ENCODE measurements around the gene SCARB1. TPM values are rescaled to one million over a fixed set of nuclear protein-coding genes. Genes with fewer than 3 reads are reported as not detected.
A peak's percentile ranks its signal among the peaks of the same experiment; 100 is the strongest.

Gene SCARB1
- total and polyA plus RNA-seq, 2 of the 13 experiments (the other 11 are each of a cell fraction or from before 2014, with no cell fraction given), result 63.4 to 160 TPM

DNA sequence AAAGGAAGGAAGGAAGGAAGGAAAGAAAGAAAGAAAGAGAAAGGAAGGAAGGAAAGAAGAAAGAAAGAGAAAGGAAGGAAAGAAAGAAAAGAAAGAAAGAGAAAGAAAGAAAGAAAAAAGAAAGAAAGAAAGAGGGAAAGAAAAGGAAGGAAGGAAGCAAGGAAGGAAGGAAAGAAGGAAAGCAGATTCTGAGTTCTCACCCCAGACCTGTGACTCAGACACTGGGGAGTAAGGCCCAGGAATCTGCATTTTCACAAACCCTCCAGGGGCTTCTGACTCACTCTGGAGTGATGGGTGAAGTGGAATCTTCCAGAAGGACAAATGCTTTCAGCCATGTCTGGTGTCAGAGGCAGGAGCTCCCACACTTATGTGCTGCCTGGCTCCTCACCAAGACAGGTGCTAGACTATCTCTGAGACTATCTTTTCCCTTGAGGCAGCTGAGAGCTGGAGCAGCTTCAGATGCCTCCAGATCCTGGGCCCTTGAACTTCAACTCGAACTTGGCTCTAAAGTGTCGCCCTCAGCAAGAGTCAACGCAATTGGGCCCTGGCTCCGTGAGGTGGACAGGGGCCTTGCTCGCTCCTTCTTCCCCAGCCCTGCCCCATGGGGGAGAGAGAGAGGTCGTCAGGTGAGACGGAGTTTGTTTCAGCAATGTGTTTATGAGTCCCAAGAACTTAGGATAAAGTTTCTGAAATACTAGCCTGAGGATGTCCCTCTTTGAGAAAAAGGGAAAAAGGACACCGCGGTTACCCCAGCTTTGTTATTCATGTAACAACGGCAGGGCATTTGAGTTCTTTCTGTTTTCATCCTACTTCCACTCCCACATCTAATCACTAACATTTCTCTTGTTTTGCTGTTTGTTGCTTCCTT, 19.8 kb upstream of the SCARB1 start:
- WGBS (ENCODE audit: low lambda C conversion rate), result 82% methylated on average over 10 of the region's 10 CpGs
- TF ChIP-seq, protein P1, sequence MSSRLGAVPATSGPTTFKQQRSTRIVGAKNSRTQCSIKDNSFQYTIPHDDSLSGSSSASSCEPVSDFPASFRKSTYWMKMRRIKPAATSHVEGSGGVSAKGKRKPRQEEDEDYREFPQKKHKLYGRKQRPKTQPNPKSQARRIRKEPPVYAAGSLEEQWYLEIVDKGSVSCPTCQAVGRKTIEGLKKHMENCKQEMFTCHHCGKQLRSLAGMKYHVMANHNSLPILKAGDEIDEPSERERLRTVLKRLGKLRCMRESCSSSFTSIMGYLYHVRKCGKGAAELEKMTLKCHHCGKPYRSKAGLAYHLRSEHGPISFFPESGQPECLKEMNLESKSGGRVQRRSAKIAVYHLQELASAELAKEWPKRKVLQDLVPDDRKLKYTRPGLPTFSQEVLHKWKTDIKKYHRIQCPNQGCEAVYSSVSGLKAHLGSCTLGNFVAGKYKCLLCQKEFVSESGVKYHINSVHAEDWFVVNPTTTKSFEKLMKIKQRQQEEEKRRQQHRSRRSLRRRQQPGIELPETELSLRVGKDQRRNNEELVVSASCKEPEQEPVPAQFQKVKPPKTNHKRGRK (CRISPR knock-in tag; IDR thresholded peaks at IDR 0.05), result peak; percentile 92
- TF ChIP-seq ZFYVE20 (CRISPR knock-in tag; IDR thresholded peaks at IDR 0.05; ENCODE audit: borderline replicate concordance, low read depth) (no peak), FOXK2 (IDR thresholded peaks at IDR 0.05) (0 out of 2 replicates have a peak, but pooled peaks have one; percentile 10), POLR2G (IDR thresholded peaks at IDR 0.05; ENCODE audit: low read depth, low read length) (no peak)
- ATAC-seq (no peak), FAIRE-seq (no peak), DNase-seq (ENCODE audit: low spot score) (no peak)
- Histone ChIP-seq H3K79me2 (ENCODE audit: insufficient read depth, low read length) (no peaks in the 10 kb centered on the region), H3K4me3 (replicated peaks in 1 of 3; ENCODE audit: insufficient read depth in 1 of 3, low read depth in 2 of 3, low read length in 3 of 3) (no peak overlapping the region), H3K9me3 (ENCODE audit: low read length) (no peaks in the 10 kb centered on the region), H3K27ac (ENCODE audit: extremely low read length, insufficient read depth, low read length) (no peak overlapping the region), H3K27me3 (ENCODE audit: control insufficient read depth in 1 of 2, insufficient read depth in 2 of 2, low read length in 2 of 2) (no peaks in the 10 kb centered on the region), H3K4me2 (ENCODE audit: low read depth, low read length) (no peak overlapping the region), H3K9ac (ENCODE audit: insufficient read depth, low read depth, low read length) (no peak overlapping the region), H3K4me1 (ENCODE audit: insufficient read depth, low read length) (peaks cover 95% of the 10 kb centered on the region), H2AFZ (ENCODE audit: low read length) (no peak overlapping the region), H3K36me3 (replicated peaks in 1 of 2; ENCODE audit: control insufficient read depth in 1 of 2, insufficient read depth in 2 of 2, low read length in 2 of 2) (no peaks in the 10 kb centered on the region), H4K20me1 (ENCODE audit: insufficient read depth, low read length) (no peaks in the 10 kb centered on the region)
- POLR2A ChIA-PET, result interaction anchor here (0.7 to 0.8 kb wide), 2 partner anchors 16 to 106 kb away, joined by 3 read pairs; no protein-coding TSS in a partner anchor
- intact Hi-C loops (cut with micrococcal nuclease; ENCODE audit: unreplicated experiment), result loop anchor here (2.0 kb wide), 1 partner anchor 17 kb away; no protein-coding TSS in a partner anchor
- CTCF ChIA-PET (ENCODE audit: low intra/inter-chr PET ratio, low total read pairs), result no interaction called here
- no TSS peak for BruUV-seq (replicated peaks)
- in situ Hi-C loops (cut with HindIII; ENCODE audit: extremely low pct_ligation_motif_present, low pct_unique_long_range_greater_than_20kb), result no loop called here

DNA sequence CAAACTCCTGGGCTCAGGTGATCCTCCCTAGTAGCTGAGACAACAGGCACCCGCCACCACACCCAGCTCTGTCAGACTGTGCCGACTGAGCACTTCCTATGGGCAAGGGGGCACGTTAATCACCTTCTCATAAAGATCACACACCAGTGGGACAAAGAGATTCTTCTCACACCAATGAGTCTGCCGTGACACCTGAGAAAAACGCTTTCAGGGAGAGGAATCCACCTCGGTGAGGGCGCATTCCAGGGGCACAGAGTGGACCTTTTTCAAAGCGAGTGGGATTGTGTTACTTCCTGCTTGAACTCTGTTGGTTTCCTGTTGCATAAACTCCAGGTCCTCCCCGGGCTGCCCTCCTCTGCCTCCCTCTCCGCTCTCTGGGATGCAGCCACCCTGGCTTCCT, 17.5 kb upstream of the SCARB1 start:
- H3K9me3 ChIP-seq (ENCODE audit: low read length), result no peaks in the 10 kb centered on the region
- peak overlapping the region; percentile 70 for H3K4me2 ChIP-seq (ENCODE audit: low read depth, low read length)
- in situ Hi-C loops (cut with HindIII; ENCODE audit: extremely low pct_ligation_motif_present, low pct_unique_long_range_greater_than_20kb) (no loop called here), intact Hi-C loops (cut with micrococcal nuclease; ENCODE audit: unreplicated experiment) (no loop called here)
- H3K9ac ChIP-seq (ENCODE audit: insufficient read depth, low read depth, low read length), result peak overlapping the region; percentile 34
- BruUV-seq (replicated peaks), result no TSS peak
- ChIA-PET POLR2A (interaction anchor here (1.1 kb wide), 2 partner anchors 19 to 20 kb away, joined by 4 to 5 read pairs; no protein-coding TSS in a partner anchor), CTCF (ENCODE audit: low intra/inter-chr PET ratio, low total read pairs) (interaction anchor here (2.4 kb wide), 1 partner anchor 26 kb away, joined by 8 read pairs; no protein-coding TSS in a partner anchor)
- H3K79me2 ChIP-seq (ENCODE audit: insufficient read depth, low read length), result no peaks in the 10 kb centered on the region
- H3K27me3 ChIP-seq (ENCODE audit: control insufficient read depth in 1 of 2, insufficient read depth in 2 of 2, low read length in 2 of 2), result no peaks in the 10 kb centered on the region
- peak overlapping the region; percentile 2 to 36 (median 25); a peak in 3 of 6 replicates for H3K4me3 ChIP-seq (replicated peaks in 1 of 3; ENCODE audit: insufficient read depth in 1 of 3, low read depth in 2 of 3, low read length in 3 of 3)
- H2AFZ ChIP-seq (ENCODE audit: low read length), result no peak overlapping the region
- no peaks in the 10 kb centered on the region for H4K20me1 ChIP-seq (ENCODE audit: insufficient read depth, low read length)
- peak; percentile 80 for DNase-seq (ENCODE audit: low spot score)
- peak overlapping the region; percentile 63 for H3K27ac ChIP-seq (ENCODE audit: extremely low read length, insufficient read depth, low read length)
- 2% methylated on average over 9 of the region's 10 CpGs for WGBS (ENCODE audit: low lambda C conversion rate)
- H3K36me3 ChIP-seq (replicated peaks in 1 of 2; ENCODE audit: control insufficient read depth in 1 of 2, insufficient read depth in 2 of 2, low read length in 2 of 2), result no peaks in the 10 kb centered on the region
- peak; percentile 83 for ATAC-seq
- H3K4me1 ChIP-seq (ENCODE audit: insufficient read depth, low read length), result peaks cover 96% of the 10 kb centered on the region
- FAIRE-seq, result peak; percentile 40
- no peak for TF ChIP-seq JUNB (CRISPR knock-in tag; IDR thresholded peaks at IDR 0.05; ENCODE audit: borderline replicate concordance)
- no peak for TF ChIP-seq SP1 (IDR thresholded peaks at IDR 0.05)
- 0 out of 2 replicates have a peak, but pooled peaks have one; percentile 17 for TF ChIP-seq SP1 (CRISPR knock-in tag; IDR thresholded peaks at IDR 0.05)
- peak; percentile 85; the same call in 1 of the 2 replicates for TF ChIP-seq ZNF557 (CRISPR knock-in tag; IDR thresholded peaks at IDR 0.05)
- no peak for TF ChIP-seq ZFAT (CRISPR knock-in tag; conservative IDR thresholded peaks at IDR 0.05)
- no peak for TF ChIP-seq ZNF891 (CRISPR knock-in tag; IDR thresholded peaks at IDR 0.05)
- TF ChIP-seq, protein P2, sequence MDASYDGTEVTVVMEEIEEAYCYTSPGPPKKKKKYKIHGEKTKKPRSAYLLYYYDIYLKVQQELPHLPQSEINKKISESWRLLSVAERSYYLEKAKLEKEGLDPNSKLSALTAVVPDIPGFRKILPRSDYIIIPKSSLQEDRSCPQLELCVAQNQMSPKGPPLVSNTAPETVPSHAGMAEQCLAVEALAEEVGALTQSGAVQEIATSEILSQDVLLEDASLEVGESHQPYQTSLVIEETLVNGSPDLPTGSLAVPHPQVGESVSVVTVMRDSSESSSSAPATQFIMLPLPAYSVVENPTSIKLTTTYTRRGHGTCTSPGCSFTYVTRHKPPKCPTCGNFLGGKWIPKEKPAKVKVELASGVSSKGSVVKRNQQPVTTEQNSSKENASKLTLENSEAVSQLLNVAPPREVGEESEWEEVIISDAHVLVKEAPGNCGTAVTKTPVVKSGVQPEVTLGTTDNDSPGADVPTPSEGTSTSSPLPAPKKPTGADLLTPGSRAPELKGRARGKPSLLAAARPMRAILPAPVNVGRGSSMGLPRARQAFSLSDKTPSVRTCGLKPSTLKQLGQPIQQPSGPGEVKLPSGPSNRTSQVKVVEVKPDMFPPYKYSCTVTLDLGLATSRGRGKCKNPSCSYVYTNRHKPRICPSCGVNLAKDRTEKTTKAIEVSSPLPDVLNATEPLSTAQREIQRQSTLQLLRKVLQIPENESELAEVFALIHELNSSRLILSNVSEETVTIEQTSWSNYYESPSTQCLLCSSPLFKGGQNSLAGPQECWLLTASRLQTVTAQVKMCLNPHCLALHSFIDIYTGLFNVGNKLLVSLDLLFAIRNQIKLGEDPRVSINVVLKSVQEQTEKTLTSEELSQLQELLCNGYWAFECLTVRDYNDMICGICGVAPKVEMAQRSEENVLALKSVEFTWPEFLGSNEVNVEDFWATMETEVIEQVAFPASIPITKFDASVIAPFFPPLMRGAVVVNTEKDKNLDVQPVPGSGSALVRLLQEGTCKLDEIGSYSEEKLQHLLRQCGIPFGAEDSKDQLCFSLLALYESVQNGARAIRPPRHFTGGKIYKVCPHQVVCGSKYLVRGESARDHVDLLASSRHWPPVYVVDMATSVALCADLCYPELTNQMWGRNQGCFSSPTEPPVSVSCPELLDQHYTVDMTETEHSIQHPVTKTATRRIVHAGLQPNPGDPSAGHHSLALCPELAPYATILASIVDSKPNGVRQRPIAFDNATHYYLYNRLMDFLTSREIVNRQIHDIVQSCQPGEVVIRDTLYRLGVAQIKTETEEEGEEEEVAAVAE (CRISPR knock-in tag; IDR thresholded peaks at IDR 0.05; ENCODE audit: borderline replicate concordance), result no peak
